Measurements from ENCODE around the gene DDX20. TPM values are rescaled to one million over a fixed set of nuclear protein-coding genes. Genes with fewer than 3 reads are reported as not detected.

Gene DDX20
- total and polyA plus RNA-seq, 2 of the 8 experiments (the other 6 are each of a cell fraction or from before 2014, with no cell fraction given) = 7.5 to 24.7 TPM

- TF ChIP-seq, protein P1, sequence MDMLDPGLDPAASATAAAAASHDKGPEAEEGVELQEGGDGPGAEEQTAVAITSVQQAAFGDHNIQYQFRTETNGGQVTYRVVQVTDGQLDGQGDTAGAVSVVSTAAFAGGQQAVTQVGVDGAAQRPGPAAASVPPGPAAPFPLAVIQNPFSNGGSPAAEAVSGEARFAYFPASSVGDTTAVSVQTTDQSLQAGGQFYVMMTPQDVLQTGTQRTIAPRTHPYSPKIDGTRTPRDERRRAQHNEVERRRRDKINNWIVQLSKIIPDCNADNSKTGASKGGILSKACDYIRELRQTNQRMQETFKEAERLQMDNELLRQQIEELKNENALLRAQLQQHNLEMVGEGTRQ (IDR thresholded peaks at IDR 0.05; ENCODE audit: low read length) = no peak
- no peak for TF ChIP-seq CTBP2 (IDR thresholded peaks at IDR 0.05; ENCODE audit: borderline replicate concordance, insufficient read depth, insufficient read length, low read length)
- TF ChIP-seq SIX5 (IDR thresholded peaks at IDR 0.05; ENCODE audit: low read depth, low read length) = no peak
- TF ChIP-seq SAP30 (IDR thresholded peaks at IDR 0.05; ENCODE audit: insufficient read depth, insufficient replicate concordance, low read length) = no peak
- TF ChIP-seq ZNF274 (IDR thresholded peaks at IDR 0.05; ENCODE audit: borderline replicate concordance, extremely low read depth, low read length) = no peak
- peak; percentile 81 to 83 for TF ChIP-seq RAD21 (IDR thresholded peaks at IDR 0.05 in 1 of 2, conservative IDR thresholded peaks at IDR 0.05 in 1 of 2; ENCODE audit: low read depth in 2 of 2, low read length in 2 of 2)
- peak; percentile 54; the same call in 1 of the 2 replicates for TF ChIP-seq CEBPB (IDR thresholded peaks at IDR 0.05; ENCODE audit: low read depth, low read length)
- TF ChIP-seq CHD2 (IDR thresholded peaks at IDR 0.05; ENCODE audit: low read length) = no peak
- TF ChIP-seq JUN (IDR thresholded peaks at IDR 0.05; ENCODE audit: low read depth, low read length) = no peak
- no peak for TF ChIP-seq TCF12 (IDR thresholded peaks at IDR 0.05; ENCODE audit: low read depth, low read length)
- no peak for TF ChIP-seq KDM1A (IDR thresholded peaks at IDR 0.05; ENCODE audit: borderline replicate concordance, low read length)
- no peak for TF ChIP-seq EP300 (IDR thresholded peaks at IDR 0.05; ENCODE audit: borderline replicate concordance in 1 of 2, low read depth in 2 of 2, low read length in 2 of 2)
- TF ChIP-seq, protein P2, sequence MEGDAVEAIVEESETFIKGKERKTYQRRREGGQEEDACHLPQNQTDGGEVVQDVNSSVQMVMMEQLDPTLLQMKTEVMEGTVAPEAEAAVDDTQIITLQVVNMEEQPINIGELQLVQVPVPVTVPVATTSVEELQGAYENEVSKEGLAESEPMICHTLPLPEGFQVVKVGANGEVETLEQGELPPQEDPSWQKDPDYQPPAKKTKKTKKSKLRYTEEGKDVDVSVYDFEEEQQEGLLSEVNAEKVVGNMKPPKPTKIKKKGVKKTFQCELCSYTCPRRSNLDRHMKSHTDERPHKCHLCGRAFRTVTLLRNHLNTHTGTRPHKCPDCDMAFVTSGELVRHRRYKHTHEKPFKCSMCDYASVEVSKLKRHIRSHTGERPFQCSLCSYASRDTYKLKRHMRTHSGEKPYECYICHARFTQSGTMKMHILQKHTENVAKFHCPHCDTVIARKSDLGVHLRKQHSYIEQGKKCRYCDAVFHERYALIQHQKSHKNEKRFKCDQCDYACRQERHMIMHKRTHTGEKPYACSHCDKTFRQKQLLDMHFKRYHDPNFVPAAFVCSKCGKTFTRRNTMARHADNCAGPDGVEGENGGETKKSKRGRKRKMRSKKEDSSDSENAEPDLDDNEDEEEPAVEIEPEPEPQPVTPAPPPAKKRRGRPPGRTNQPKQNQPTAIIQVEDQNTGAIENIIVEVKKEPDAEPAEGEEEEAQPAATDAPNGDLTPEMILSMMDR (IDR thresholded peaks at IDR 0.05; ENCODE audit: control extremely low read depth in 1 of 3, insufficient read depth in 1 of 3, low read depth in 1 of 3, low read length in 3 of 3) = peak in 2 of 3 experiments; percentile 60 to 73; a peak in 2 of 4 replicates
- no peak for TF ChIP-seq RXRA (IDR thresholded peaks at IDR 0.05; ENCODE audit: insufficient read depth, low read depth, low read length)
- no peak for TF ChIP-seq CREB1 (IDR thresholded peaks at IDR 0.05)
Measured at GRCh38 chr1:111769517-111770146, 13.9 kb downstream of the DDX20 start (continued).
